Activated naive CD4-positive, alpha-beta T cell treated with anti-CD3 and anti-CD28 coated beads for 36 hours (primary cell): ENCODE measurements around the gene ATXN1. TPM values are rescaled to one million over a fixed set of nuclear protein-coding genes. Genes with fewer than 3 reads are reported as not detected.

Experiments used
- CTCF ChIA-PET: fragments of 350-600 bp; sonication (Branson Sonifier 250); formaldehyde crosslinking; loops from one replicate; lab custom pipeline; 2021; ENCODE audit warnings: antibody characterized with exemption; lab: Charles Lee
- DNase-seq: peaks from one replicate; pipeline ENCODE4 v3.0.0-alpha.2; 2020
- H3K27ac Mint-ChIP-seq: one replicate; pipeline ENCODE4 v1.8.0; 2021; ENCODE audit warnings: mild to moderate bottlenecking, mixed read lengths
- H3K27me3 Mint-ChIP-seq: one replicate; pipeline ENCODE4 v1.8.0; 2021; ENCODE audit warnings: low read depth, mixed read lengths
- H3K36me3 Mint-ChIP-seq: one replicate; pipeline ENCODE4 v1.8.0; 2021; ENCODE audit warnings: low read depth, mixed read lengths
- H3K4me1 Mint-ChIP-seq: one replicate; pipeline ENCODE4 v1.8.0; 2021; ENCODE audit warnings: low read depth, mixed read lengths
- H3K4me3 Mint-ChIP-seq: one replicate; pipeline ENCODE4 v1.8.0; 2021; ENCODE audit warnings: mild to moderate bottlenecking, moderate library complexity, mixed read lengths
- H3K9me3 Mint-ChIP-seq: one replicate; pipeline ENCODE4 v1.8.0; 2021; ENCODE audit warnings: mixed read lengths
- intact Hi-C: fragments of 100-400 bp; cut with micrococcal nuclease; formaldehyde crosslinking; loops from one replicate; pipeline ENCODE4 v1.15.1; 2023
- total RNA-seq, 2 experiments: library from RNA; stranded (reverse); gene quantifications; one replicate each; pipeline ENCODE4 v1.2.3, GENCODE V29; 2021

ATXN1 gene
- total RNA-seq, 2 experiments from 2014 or later, result 9.4 to 12.7 TPM

GRCh38 chr6:16335176-16335575, 426.1 kb downstream of the ATXN1 start:
- Mint-ChIP-seq H3K27me3 (no peaks in the 10 kb centered on the region), H3K9me3 (no peaks in the 10 kb centered on the region), H3K4me3 (no peak overlapping the region), H3K27ac (no peak overlapping the region), H3K4me1 (no peaks in the 10 kb centered on the region), H3K36me3 (no peaks in the 10 kb centered on the region)
- CTCF ChIA-PET, result interaction anchor here (0.6 to 5.0 kb wide), 4 partner anchors 74 to 429 kb away, joined by 4 to 27 read pairs (median 8); no protein-coding TSS in a partner anchor
- intact Hi-C loops, result no loop called here
- DNase-seq, result no peak

DNA sequence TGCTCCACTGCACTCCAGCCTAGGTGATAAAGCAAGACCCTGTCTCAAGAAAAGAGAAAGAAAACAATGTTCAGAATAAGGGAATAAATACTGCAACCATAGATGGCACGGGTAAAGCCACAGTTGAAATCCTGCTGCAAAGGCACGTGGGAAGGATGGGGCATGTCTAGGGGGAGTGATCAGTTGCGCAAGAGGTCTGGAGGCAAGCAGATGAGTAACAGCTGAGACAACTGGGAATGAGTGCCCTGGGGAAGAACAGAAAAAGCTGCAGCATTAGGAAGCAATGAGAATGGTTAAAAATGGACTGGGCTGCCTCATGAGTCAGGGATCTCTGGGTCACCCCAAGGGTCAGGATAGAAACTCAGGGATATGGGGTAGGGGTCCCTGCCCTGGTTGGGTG, 426.6 kb downstream of the ATXN1 start:
- intact Hi-C loops, result loop anchor here (5.0 kb wide), 1 partner anchor 1248 kb away; no protein-coding TSS in a partner anchor
- no peaks in the 10 kb centered on the region for H3K9me3 Mint-ChIP-seq
- H3K36me3 Mint-ChIP-seq, result no peaks in the 10 kb centered on the region
- H3K27me3 Mint-ChIP-seq, result no peaks in the 10 kb centered on the region
- H3K4me3 Mint-ChIP-seq, result no peak overlapping the region
- DNase-seq, result no peak
- CTCF ChIA-PET, result interaction anchor here (0.6 to 5.0 kb wide), 6 partner anchors 75 to 826 kb away, joined by 3 to 41 read pairs (median 8); partner anchors contain the start of gene ATXN1
- H3K27ac Mint-ChIP-seq, result no peak overlapping the region
- no peaks in the 10 kb centered on the region for H3K4me1 Mint-ChIP-seq

GRCh38 chr6:16333580-16333979, 427.7 kb downstream of the ATXN1 start:
- CTCF ChIA-PET, result interaction anchor here (0.9 to 5.0 kb wide), 9 partner anchors 10 to 753 kb away, joined by 4 to 64 read pairs (median 9); partner anchors contain the start of gene ATXN1
- H3K4me3 Mint-ChIP-seq, result no peak overlapping the region
- no peaks in the 10 kb centered on the region for H3K9me3 Mint-ChIP-seq
- H3K36me3 Mint-ChIP-seq, result no peaks in the 10 kb centered on the region
- no peaks in the 10 kb centered on the region for H3K4me1 Mint-ChIP-seq
- no peak overlapping the region for H3K27ac Mint-ChIP-seq
- no peak for DNase-seq
- H3K27me3 Mint-ChIP-seq, result no peaks in the 10 kb centered on the region
- intact Hi-C loops, result loop anchor here (5.0 kb wide), 1 partner anchor 1249 kb away; no protein-coding TSS in a partner anchor

DNA sequence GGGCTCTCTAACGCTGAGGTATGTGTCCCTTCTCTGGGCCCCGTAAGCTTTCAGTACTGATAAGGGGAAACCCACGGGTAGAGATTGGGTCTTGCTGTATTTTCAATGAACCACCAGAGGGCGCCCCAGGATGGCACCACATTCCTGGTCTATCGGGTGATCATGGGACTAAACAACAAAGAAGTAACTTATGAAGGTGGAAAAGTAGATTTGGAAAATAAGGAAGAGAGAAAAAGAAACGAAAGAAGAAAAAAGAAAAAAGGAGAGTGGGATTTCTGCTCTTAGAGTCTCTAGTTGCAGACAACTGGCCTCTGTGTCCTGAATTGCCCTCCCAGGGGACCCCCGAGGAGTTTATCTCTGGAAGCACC, 429.1 kb downstream of the ATXN1 start:
- no peaks in the 10 kb centered on the region for H3K27me3 Mint-ChIP-seq
- H3K36me3 Mint-ChIP-seq, result peaks cover 2% of the 10 kb centered on the region
- CTCF ChIA-PET, result interaction anchor here (0.6 to 5.0 kb wide), 37 partner anchors 8 to 817 kb away, joined by 3 to 64 read pairs (median 4); partner anchors contain the start of genes ATXN1 and GMPR
- intact Hi-C loops, result loop anchor here (1.0 to 5.0 kb wide), 9 partner anchors 77 to 1250 kb away; partner anchors contain the start of gene ATXN1
- H3K4me1 Mint-ChIP-seq, result no peaks in the 10 kb centered on the region
- peak; percentile 94 for DNase-seq
- H3K9me3 Mint-ChIP-seq, result no peaks in the 10 kb centered on the region
- H3K4me3 Mint-ChIP-seq, result no peak overlapping the region
- H3K27ac Mint-ChIP-seq, result no peak overlapping the region

- Mint-ChIP-seq H3K27ac (no peak overlapping the region), H3K9me3 (no peaks in the 10 kb centered on the region), H3K4me3 (no peak overlapping the region), H3K27me3 (no peaks in the 10 kb centered on the region), H3K4me1 (no peaks in the 10 kb centered on the region), H3K36me3 (peaks cover 5% of the 10 kb centered on the region)
- CTCF ChIA-PET, result interaction anchor here (0.6 to 5.0 kb wide), 36 partner anchors 9 to 818 kb away, joined by 3 to 64 read pairs (median 4); partner anchors contain the start of genes ATXN1 and GMPR
- peak; percentile 81 for DNase-seq
- intact Hi-C loops, result loop anchor here (1.0 to 5.0 kb wide), 12 partner anchors 8 to 1251 kb away; partner anchors contain the start of gene ATXN1
Measured at GRCh38 chr6:16331384-16332174, 429.7 kb downstream of the ATXN1 start.

GRCh38 chr6:16329233-16329632, 432.0 kb downstream of the ATXN1 start:
- DNase-seq, result no peak
- intact Hi-C loops, result loop anchor here (10.0 kb wide), 1 partner anchor 1594 kb away; no protein-coding TSS in a partner anchor
- Mint-ChIP-seq H3K4me3 (no peak overlapping the region), H3K27me3 (no peaks in the 10 kb centered on the region), H3K27ac (no peak overlapping the region), H3K4me1 (peaks cover 13% of the 10 kb centered on the region), H3K36me3 (peaks cover 8% of the 10 kb centered on the region), H3K9me3 (no peaks in the 10 kb centered on the region)
- CTCF ChIA-PET, result interaction anchor here (0.6 to 1.0 kb wide), 3 partner anchors 43 to 56 kb away, joined by 3 read pairs; no protein-coding TSS in a partner anchor

GRCh38 chr6:16327777-16328325, 433.4 kb downstream of the ATXN1 start:
- no peak for DNase-seq
- Mint-ChIP-seq H3K36me3 (peaks cover 8% of the 10 kb centered on the region), H3K27me3 (no peaks in the 10 kb centered on the region), H3K4me3 (no peak overlapping the region), H3K27ac (no peak overlapping the region), H3K9me3 (no peaks in the 10 kb centered on the region), H3K4me1 (peaks cover 24% of the 10 kb centered on the region)
- CTCF ChIA-PET, result interaction anchor here (2.4 kb wide), 1 partner anchor 11 kb away, joined by 7 read pairs; no protein-coding TSS in a partner anchor
- intact Hi-C loops, result loop anchor here (10.0 kb wide), 1 partner anchor 1593 kb away; no protein-coding TSS in a partner anchor

- CTCF ChIA-PET, result interaction anchor here (0.6 to 2.4 kb wide), 3 partner anchors 11 to 406 kb away, joined by 4 to 7 read pairs (median 5); no protein-coding TSS in a partner anchor
- H3K27ac Mint-ChIP-seq, result no peak overlapping the region
- H3K9me3 Mint-ChIP-seq, result no peaks in the 10 kb centered on the region
- H3K27me3 Mint-ChIP-seq, result no peaks in the 10 kb centered on the region
- no peak for DNase-seq
- H3K4me1 Mint-ChIP-seq, result peaks cover 30% of the 10 kb centered on the region
- no peak overlapping the region for H3K4me3 Mint-ChIP-seq
- peaks cover 8% of the 10 kb centered on the region for H3K36me3 Mint-ChIP-seq
- intact Hi-C loops, result loop anchor here (10.0 kb wide), 1 partner anchor 1592 kb away; no protein-coding TSS in a partner anchor
Measured at GRCh38 chr6:16326971-16327776, 434.1 kb downstream of the ATXN1 start.

DNA sequence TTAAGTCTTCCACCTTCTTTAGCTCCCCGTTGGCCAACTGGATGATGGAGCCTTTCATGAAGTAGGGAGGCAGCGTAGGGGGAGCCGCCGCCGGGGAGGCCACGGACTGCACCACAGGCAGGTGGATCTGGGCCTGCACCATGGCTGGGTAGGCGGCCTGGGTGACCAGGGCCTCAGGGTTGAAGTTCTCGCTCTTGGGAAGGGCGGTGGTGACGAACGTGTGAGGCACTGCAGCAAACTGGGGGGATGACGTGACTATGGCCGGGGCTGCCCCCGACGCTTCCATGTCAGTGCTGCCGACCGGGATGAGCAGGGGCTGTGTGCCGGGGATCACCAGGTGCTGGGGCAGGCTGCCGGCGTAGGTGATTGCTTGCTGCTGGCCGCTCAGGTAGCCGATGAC, 434.7 kb downstream of the ATXN1 start:
- H3K27me3 Mint-ChIP-seq, result no peaks in the 10 kb centered on the region
- H3K9me3 Mint-ChIP-seq, result no peaks in the 10 kb centered on the region
- H3K27ac Mint-ChIP-seq, result no peak overlapping the region
- H3K4me1 Mint-ChIP-seq, result peaks cover 37% of the 10 kb centered on the region
- peaks cover 8% of the 10 kb centered on the region for H3K36me3 Mint-ChIP-seq
- intact Hi-C loops, result loop anchor here (10.0 kb wide), 1 partner anchor 1592 kb away; no protein-coding TSS in a partner anchor
- no peak overlapping the region for H3K4me3 Mint-ChIP-seq
- no peak for DNase-seq
- CTCF ChIA-PET, result interaction anchor here (2.4 kb wide), 1 partner anchor 10 kb away, joined by 7 read pairs; no protein-coding TSS in a partner anchor

DNA sequence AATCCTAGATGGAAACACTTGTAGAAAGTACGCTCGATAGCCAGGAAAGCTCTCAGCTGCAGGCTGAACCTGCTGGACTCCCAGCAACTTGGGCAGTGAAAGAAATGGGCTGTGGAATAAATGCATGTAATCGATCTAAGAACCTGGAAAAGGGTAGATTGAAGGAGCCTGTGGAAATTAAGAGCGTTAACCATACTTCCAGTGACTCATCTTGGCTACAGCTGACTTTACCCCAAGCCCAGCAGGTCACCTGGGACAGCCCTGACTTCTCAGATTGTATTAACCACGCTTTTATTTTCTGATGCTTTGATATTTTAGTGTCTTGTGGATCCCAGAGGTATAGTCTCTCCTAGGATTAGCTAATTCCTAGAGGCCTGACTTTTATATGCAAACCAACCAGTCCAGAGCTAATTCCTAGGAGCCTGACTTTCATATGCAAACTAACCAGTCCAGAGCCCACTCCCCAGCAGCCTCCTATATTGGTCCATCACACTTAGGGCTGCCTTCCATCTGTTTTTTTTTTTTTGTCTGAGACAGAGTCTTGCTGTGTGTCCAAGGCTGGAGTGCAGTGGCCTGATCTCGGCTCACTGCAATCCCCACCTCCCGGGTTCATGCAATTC, 436.5 kb downstream of the ATXN1 start:
- peak; percentile 30 for DNase-seq
- Mint-ChIP-seq H3K4me1 (peaks cover 52% of the 10 kb centered on the region), H3K27me3 (no peaks in the 10 kb centered on the region)

DNA sequence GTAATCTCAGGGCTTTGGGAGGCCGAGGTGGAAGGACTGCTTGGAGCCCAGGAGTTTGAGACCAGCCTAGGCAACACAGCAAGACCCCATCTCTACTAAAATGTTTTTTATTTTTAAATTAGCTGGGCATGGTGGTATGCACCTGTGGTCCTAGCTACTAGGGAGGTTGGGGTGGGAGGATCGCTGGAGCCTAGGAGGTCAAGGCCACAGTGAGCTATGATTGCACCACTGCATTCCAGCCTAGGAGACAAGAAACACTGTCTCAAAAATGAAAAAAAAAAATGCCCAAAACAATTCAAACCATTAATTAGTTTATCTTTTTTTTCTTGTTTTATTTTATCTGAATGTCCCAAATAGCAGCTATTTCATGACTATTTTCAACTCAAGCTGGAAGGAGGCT, 437.1 kb downstream of the ATXN1 start:
- H3K36me3 Mint-ChIP-seq, result peaks cover 8% of the 10 kb centered on the region
- peaks cover 57% of the 10 kb centered on the region for H3K4me1 Mint-ChIP-seq
- intact Hi-C loops, result loop anchor here (5.0 to 10.0 kb wide), 6 partner anchors 87 to 1938 kb away; partner anchors contain the start of genes DEK, FAM8A1 and GMPR

More for the DNA sequence above, 436.5 kb downstream of the ATXN1 start:
- H3K9me3 Mint-ChIP-seq, result no peaks in the 10 kb centered on the region
- H3K4me3 Mint-ChIP-seq, result no peak overlapping the region
- intact Hi-C loops, result loop anchor here (5.0 to 10.0 kb wide), 6 partner anchors 87 to 1938 kb away; partner anchors contain the start of genes DEK, FAM8A1 and GMPR
- H3K27ac Mint-ChIP-seq, result no peak overlapping the region
- H3K36me3 Mint-ChIP-seq, result peaks cover 8% of the 10 kb centered on the region
- CTCF ChIA-PET, result interaction anchor here (0.6 to 9.0 kb wide), 11 partner anchors 8 to 622 kb away, joined by 3 to 64 read pairs (median 4); no protein-coding TSS in a partner anchor

More for the DNA sequence above, 437.1 kb downstream of the ATXN1 start:
- Mint-ChIP-seq H3K27ac (no peak overlapping the region), H3K9me3 (no peaks in the 10 kb centered on the region), H3K27me3 (no peaks in the 10 kb centered on the region), H3K4me3 (no peak overlapping the region)
- CTCF ChIA-PET, result interaction anchor here (0.6 to 9.0 kb wide), 10 partner anchors 8 to 623 kb away, joined by 3 to 64 read pairs (median 4); no protein-coding TSS in a partner anchor
- no peak for DNase-seq
